PC-9 (cell line): ENCODE data around the gene WRAP73. TPM values are rescaled to one million over a fixed set of nuclear protein-coding genes. Genes with fewer than 3 reads are reported as not detected.

Experiments used
- BruUV-seq: library from RNA; stranded (reverse); fragments of 400-500 nt; replicated peaks from 2 replicates; lab custom pipeline; 2021; lab: Mats Ljungman, UMichigan
- CTCF ChIA-PET: fragments of 300-600 bp; sonication (Branson Sonifier 250); formaldehyde crosslinking; loops from one replicate; lab custom pipeline; 2022; ENCODE audit warnings: antibody characterized with exemption; lab: Charles Lee
- POLR2A ChIA-PET: fragments of 300-600 bp; sonication (Branson Sonifier 250); formaldehyde crosslinking; loops from one replicate; lab custom pipeline; 2022; ENCODE audit warnings: antibody characterized with exemption; ENCODE audit not compliant: unreplicated experiment; lab: Charles Lee
- DNase-seq, 2 experiments: peaks; one replicate each; pipeline versions ENCODE4 v3.0.0 to v3.0.0-alpha.2; 2015 to 2022; ENCODE audit warnings: mixed read lengths in 1 of 2
- H2AFZ ChIP-seq: fragments of 200-600 bp; sonication (generic); 2 replicates; pipeline ENCODE4 v1.8.1; 2017; ENCODE audit warnings: antibody characterized with exemption
- H3F3A ChIP-seq: fragments of 200-600 bp; sonication (generic); 2 replicates; pipeline ENCODE4 v1.8.1; 2017; ENCODE audit warnings: antibody characterized with exemption, mild to moderate bottlenecking, low read depth; ENCODE audit not compliant: insufficient read depth
- H3K27ac ChIP-seq: fragments of 200-600 bp; sonication (generic); 2 replicates; pipeline ENCODE4 v1.6.1; 2016; ENCODE audit warnings: mixed run types
- H3K27me3 ChIP-seq: fragments of 200-600 bp; sonication (generic); 2 replicates; pipeline ENCODE4 v1.6.1; 2016; ENCODE audit warnings: low read depth, mixed run types; ENCODE audit not compliant: insufficient read depth
- H3K36me3 ChIP-seq: fragments of 200-600 bp; sonication (generic); 2 replicates; pipeline ENCODE4 v1.6.1; 2016; ENCODE audit warnings: low read depth, mixed run types
- H3K4me1 ChIP-seq: fragments of 200-600 bp; sonication (generic); replicated peaks from 2 replicates; pipeline ENCODE4 v1.6.1; 2016; ENCODE audit warnings: mixed run types; ENCODE audit not compliant: insufficient read depth
- H3K4me2 ChIP-seq: fragments of 200-600 bp; sonication (generic); 2 replicates; pipeline ENCODE4 v1.6.1; 2017; ENCODE audit warnings: mixed run types
- H3K4me3 ChIP-seq: fragments of 200-600 bp; sonication (generic); 2 replicates; pipeline ENCODE4 v1.6.1; 2016; ENCODE audit warnings: mixed run types
- H3K79me2 ChIP-seq: fragments of 200-600 bp; sonication (generic); 2 replicates; pipeline ENCODE4 v1.6.1; 2017; ENCODE audit warnings: low read depth, mixed run types
- H3K9me2 ChIP-seq: fragments of 200-600 bp; sonication (generic); 2 replicates; pipeline ENCODE4 v1.8.1; 2017; ENCODE audit warnings: mild to moderate bottlenecking; ENCODE audit not compliant: insufficient read depth
- H3K9me3 ChIP-seq: fragments of 200-600 bp; sonication (generic); 2 replicates; pipeline ENCODE4 v1.8.1; 2016; ENCODE audit warnings: low read depth; ENCODE audit not compliant: insufficient read depth
- H4K20me1 ChIP-seq: fragments of 200-600 bp; sonication (generic); 2 replicates; pipeline ENCODE4 v1.8.1; 2017; ENCODE audit not compliant: insufficient read depth
- EZH2 ChIP-seq: fragments of 200-600 bp; sonication (generic); IDR thresholded peaks from 2 replicates; pipeline ENCODE4 v1.8.0; 2017; ENCODE audit warnings: antibody characterized with exemption, low read depth
- intact Hi-C: fragments of 100-400 bp; cut with micrococcal nuclease; formaldehyde crosslinking; loops from one replicate; pipeline ENCODE4 v1.10.0; 2022; ENCODE audit not compliant: unreplicated experiment
- total RNA-seq: library from RNA; stranded (reverse); gene quantifications from 2 replicates; pipeline ENCODE4 v1.2.3, GENCODE V29; 2021
- TF ChIP-seq, protein P1 (sequence below): fragments of 200-600 bp; sonication (generic); conservative IDR thresholded peaks from 2 replicates; pipeline ENCODE4 v1.6.1; 2017; ENCODE audit warnings: mixed run types, antibody characterized with exemption, mild to moderate bottlenecking, moderate library complexity

WRAP73 gene
- total RNA-seq, 1 experiment from 2014 or later: 25.5 TPM

DNA sequence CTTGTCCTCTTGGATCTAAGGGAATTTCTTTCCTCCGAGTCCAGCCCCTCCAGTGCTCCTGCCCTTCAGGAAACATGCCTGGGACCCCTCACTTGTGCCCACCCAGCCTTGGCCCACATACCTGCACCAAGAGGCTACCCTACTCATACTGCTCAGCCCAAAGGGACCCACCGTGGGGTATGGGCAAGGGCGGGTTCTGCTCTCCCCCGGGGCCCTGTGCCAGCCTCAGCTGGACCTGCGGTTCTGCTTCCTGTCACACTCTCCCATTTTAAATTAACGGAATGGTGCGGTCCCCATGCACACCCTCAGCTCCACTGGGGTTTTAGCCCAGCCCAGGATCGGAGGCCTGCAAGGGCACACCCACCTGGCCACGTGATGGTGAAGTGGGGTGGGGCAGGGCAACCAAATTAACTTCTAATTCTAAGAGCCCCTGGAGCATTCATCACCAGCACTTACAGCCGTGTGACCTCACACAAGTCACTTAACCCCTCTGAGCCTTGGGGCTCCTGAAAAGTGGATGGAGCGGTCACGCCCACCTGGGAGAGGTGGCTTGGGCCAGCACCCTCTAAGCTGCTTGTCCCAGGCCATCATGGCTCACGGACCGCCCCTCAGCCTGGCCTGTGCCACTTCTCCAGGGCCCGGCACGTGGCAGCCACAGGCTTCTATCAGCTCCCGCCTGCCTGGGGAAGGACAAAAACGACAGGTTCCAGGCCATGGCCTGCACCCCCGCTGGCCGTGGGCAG, 30.8 kb upstream of the WRAP73 start:
- no peak overlapping the region for H2AFZ ChIP-seq
- no peaks in the 10 kb centered on the region for H3K36me3 ChIP-seq
- H3K4me1 ChIP-seq: no peaks in the 10 kb centered on the region
- peaks cover 18% of the 10 kb centered on the region; the same call in 1 of the 2 replicates for H3K27me3 ChIP-seq
- H3K4me3 ChIP-seq: no peak overlapping the region
- TF ChIP-seq, protein P1, sequence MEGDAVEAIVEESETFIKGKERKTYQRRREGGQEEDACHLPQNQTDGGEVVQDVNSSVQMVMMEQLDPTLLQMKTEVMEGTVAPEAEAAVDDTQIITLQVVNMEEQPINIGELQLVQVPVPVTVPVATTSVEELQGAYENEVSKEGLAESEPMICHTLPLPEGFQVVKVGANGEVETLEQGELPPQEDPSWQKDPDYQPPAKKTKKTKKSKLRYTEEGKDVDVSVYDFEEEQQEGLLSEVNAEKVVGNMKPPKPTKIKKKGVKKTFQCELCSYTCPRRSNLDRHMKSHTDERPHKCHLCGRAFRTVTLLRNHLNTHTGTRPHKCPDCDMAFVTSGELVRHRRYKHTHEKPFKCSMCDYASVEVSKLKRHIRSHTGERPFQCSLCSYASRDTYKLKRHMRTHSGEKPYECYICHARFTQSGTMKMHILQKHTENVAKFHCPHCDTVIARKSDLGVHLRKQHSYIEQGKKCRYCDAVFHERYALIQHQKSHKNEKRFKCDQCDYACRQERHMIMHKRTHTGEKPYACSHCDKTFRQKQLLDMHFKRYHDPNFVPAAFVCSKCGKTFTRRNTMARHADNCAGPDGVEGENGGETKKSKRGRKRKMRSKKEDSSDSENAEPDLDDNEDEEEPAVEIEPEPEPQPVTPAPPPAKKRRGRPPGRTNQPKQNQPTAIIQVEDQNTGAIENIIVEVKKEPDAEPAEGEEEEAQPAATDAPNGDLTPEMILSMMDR: no peak
- TF ChIP-seq EZH2: no peak
- DNase-seq: peak in 1 of 2 experiments; percentile 30
- H4K20me1 ChIP-seq: no peaks in the 10 kb centered on the region
- no peaks in the 10 kb centered on the region for H3K79me2 ChIP-seq
- intact Hi-C loops: no loop called here
- no peak overlapping the region for H3K27ac ChIP-seq
- ChIA-PET CTCF (interaction anchor here (0.6 kb wide), 1 partner anchor 27 kb away, joined by 4 read pairs; no protein-coding TSS in a partner anchor), POLR2A (no interaction called here)
- BruUV-seq: no TSS peak
- no peaks in the 10 kb centered on the region for H3K9me3 ChIP-seq
- no peaks in the 10 kb centered on the region for H3K9me2 ChIP-seq
- no peaks in the 10 kb centered on the region for H3F3A ChIP-seq
- no peak overlapping the region for H3K4me2 ChIP-seq

DNA sequence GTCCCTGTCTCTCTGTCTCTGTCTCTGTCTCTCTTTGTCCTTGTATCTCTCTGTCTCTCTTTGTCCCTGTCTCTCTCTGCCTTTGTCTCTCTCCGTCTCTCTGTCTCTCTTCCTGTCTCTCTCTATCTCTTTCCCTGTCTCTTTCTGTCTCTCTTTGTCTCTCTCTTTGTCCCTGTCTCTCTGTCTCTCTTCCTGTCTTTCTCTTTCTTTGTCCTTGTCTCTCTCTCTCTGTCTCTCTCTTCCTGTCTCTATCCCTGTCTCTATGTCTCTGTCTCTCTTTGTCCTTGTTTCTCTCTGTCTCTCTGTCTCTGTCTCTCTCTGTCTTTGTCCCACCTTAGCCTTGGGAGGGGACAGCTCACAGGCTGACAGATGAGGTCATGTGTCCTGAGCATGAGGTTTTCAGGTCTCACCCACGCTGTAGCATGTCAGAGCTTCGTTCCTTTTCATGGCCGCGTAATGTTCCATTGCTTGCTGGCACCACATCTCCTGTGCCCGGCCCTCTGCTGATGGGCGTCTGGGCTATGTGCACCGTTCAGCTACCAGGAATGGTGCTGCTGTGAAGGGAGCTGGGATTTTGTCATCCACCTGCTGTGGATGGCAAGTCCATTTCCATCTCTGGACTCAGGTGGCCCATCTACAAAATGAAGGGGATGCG, 30.0 kb upstream of the WRAP73 start:
- no TSS peak for BruUV-seq
- no peaks in the 10 kb centered on the region for H3K9me3 ChIP-seq
- intact Hi-C loops: no loop called here
- H3K36me3 ChIP-seq: no peaks in the 10 kb centered on the region
- H3K4me1 ChIP-seq: no peaks in the 10 kb centered on the region
- H3K4me2 ChIP-seq: no peak overlapping the region
- DNase-seq: peak in 1 of 2 experiments; percentile 30
- H3K4me3 ChIP-seq: no peak overlapping the region
- H3K79me2 ChIP-seq: no peaks in the 10 kb centered on the region
- POLR2A ChIA-PET: no interaction called here
- H3K27me3 ChIP-seq: peaks cover 11% of the 10 kb centered on the region; the same call in 1 of the 2 replicates
- CTCF ChIA-PET: no interaction called here
- H3K9me2 ChIP-seq: no peaks in the 10 kb centered on the region
- no peak overlapping the region for H2AFZ ChIP-seq
- no peak for TF ChIP-seq EZH2
- TF ChIP-seq, protein P1: no peak
- H3K27ac ChIP-seq: no peak overlapping the region
- H3F3A ChIP-seq: no peaks in the 10 kb centered on the region
- no peaks in the 10 kb centered on the region for H4K20me1 ChIP-seq

DNA sequence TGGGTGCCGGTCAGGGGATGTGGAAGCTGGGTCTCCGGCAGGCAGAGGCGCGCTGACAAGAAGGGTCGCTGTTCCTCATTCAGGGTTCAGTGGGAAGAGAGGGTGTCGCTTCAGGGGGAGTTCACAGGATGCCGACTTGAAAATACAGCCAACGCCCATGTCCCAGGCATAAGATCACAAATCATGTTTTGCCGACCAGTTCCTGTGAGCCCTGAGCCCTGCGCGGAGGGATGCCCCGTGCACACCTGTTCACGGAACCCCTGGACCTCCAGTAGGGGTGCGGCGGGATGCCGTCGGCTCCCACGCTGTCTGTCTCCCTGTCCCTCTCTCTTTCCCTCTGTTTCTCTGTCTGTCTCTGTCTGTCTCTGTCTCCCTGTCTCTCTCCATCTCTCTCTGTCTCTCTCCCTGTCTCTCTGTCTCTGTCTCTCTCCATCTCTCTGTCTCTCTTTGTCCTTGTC, 29.2 kb upstream of the WRAP73 start:
- no peak overlapping the region for H3K27ac ChIP-seq
- TF ChIP-seq, protein P1: no peak
- TF ChIP-seq EZH2: no peak
- H3K9me2 ChIP-seq: no peaks in the 10 kb centered on the region
- no peaks in the 10 kb centered on the region for H3K36me3 ChIP-seq
- H2AFZ ChIP-seq: no peak overlapping the region
- POLR2A ChIA-PET: no interaction called here
- H3K4me1 ChIP-seq: peaks cover 5% of the 10 kb centered on the region
- H3K4me3 ChIP-seq: no peak overlapping the region
- H4K20me1 ChIP-seq: no peaks in the 10 kb centered on the region
- DNase-seq: no peak
- H3K9me3 ChIP-seq: no peaks in the 10 kb centered on the region
- no peaks in the 10 kb centered on the region for H3K79me2 ChIP-seq
- peaks cover 9% of the 10 kb centered on the region; the same call in 1 of the 2 replicates for H3K27me3 ChIP-seq
- intact Hi-C loops: no loop called here
- CTCF ChIA-PET: no interaction called here
- no peak overlapping the region for H3K4me2 ChIP-seq
- no peaks in the 10 kb centered on the region for H3F3A ChIP-seq
- BruUV-seq: no TSS peak
